Measurements from ENCODE around the gene SIAH3.

DNA sequence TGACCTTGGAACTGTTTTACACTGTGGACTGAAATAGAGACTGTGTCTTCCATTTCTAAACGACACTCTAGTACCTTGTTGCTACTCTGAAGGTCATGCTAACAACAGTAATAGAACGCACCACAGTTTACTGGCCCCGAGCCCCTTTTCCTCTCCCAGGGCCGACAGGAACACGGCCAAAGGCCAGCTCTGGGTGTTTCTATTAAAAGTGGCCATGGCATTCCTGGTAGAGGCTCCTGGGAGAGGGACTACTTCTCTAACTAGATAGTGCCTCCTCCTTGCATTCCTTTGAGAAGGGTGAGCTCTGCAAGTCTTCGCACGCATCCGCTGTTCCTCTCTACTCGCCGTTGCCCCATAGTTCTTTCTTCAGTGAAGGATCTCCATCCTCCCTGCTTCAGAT, 18.7 kb upstream of the SIAH3 start:
- TF ChIP-seq CTCF (IDR thresholded peaks at IDR 0.05; ENCODE audit: low read length) (no peak), EZH2 (IDR thresholded peaks at IDR 0.05; ENCODE audit: borderline replicate concordance, low read length) (no peak)
